HG02981 (cell line): Measurements from ENCODE around the gene NTM.
"Not testable (repeated sequence)": the region's sequence is repeated elsewhere in the genome, so short reads cannot be mapped to it uniquely, and the experiment has no call there.

Source experiments
- ATAC-seq: cut with Tn5 transposase; IDR thresholded peaks from one replicate; pipeline ENCODE4 v1.9.1; 2021; ENCODE audit warnings: mild to moderate bottlenecking, moderate library complexity; ENCODE audit not compliant: unreplicated experiment

Gene NTM

GRCh38 chr11:132050577-132051165 lies 680.3 kb downstream of the NTM start:
- no peak for ATAC-seq

- no peak for ATAC-seq
Measured at GRCh38 chr11:132051704-132052103, 681.3 kb downstream of the NTM start.

GRCh38 chr11:132052342-132052741 lies 681.9 kb downstream of the NTM start:
- no peak for ATAC-seq

- no peak for ATAC-seq
Measured at GRCh38 chr11:132052904-132053303, 682.5 kb downstream of the NTM start.

- no peak for ATAC-seq
Measured at GRCh38 chr11:132054822-132055221, 684.4 kb downstream of the NTM start.

- ATAC-seq: no peak
Measured at GRCh38 chr11:132055296-132055695, 684.9 kb downstream of the NTM start.

- ATAC-seq: no peak
Measured at GRCh38 chr11:132056689-132057088, 686.3 kb downstream of the NTM start.

GRCh38 chr11:132057266-132057665 lies 686.9 kb downstream of the NTM start:
- ATAC-seq: no peak

- ATAC-seq: no peak
Measured at GRCh38 chr11:132058211-132058772, 687.9 kb downstream of the NTM start.

- no peak for ATAC-seq
Measured at GRCh38 chr11:132060567-132060966, 690.2 kb downstream of the NTM start.

GRCh38 chr11:132062031-132062430 lies 691.6 kb downstream of the NTM start:
- ATAC-seq: no peak

- ATAC-seq: no peak
Measured at GRCh38 chr11:132062541-132062940, 692.1 kb downstream of the NTM start.

GRCh38 chr11:132064987-132065620 lies 694.7 kb downstream of the NTM start:
- no peak for ATAC-seq

- ATAC-seq: no peak
Measured at GRCh38 chr11:132068556-132068955, 698.1 kb downstream of the NTM start.

GRCh38 chr11:132069593-132069992 lies 699.2 kb downstream of the NTM start:
- not testable (repeated sequence) for ATAC-seq

- ATAC-seq: not testable (repeated sequence)
Measured at GRCh38 chr11:132070907-132071306, 700.5 kb downstream of the NTM start.

- no peak for ATAC-seq
Measured at GRCh38 chr11:132072044-132072857, 701.8 kb downstream of the NTM start.

GRCh38 chr11:132072858-132073211 lies 702.4 kb downstream of the NTM start:
- no peak for ATAC-seq

GRCh38 chr11:132073787-132074186 lies 703.4 kb downstream of the NTM start:
- ATAC-seq: no peak

- ATAC-seq: no peak
Measured at GRCh38 chr11:132075447-132075846, 705.0 kb downstream of the NTM start.

GRCh38 chr11:132077416-132077815 lies 707.0 kb downstream of the NTM start:
- no peak for ATAC-seq
